Small intestine (tissue), 7 donors: Measurements from ENCODE around the gene FAM236C. TPM values are rescaled to one million over a fixed set of nuclear protein-coding genes. Genes with fewer than 3 reads are reported as not detected.
"Not testable (repeated sequence)": the region's sequence is repeated elsewhere in the genome, so short reads cannot be mapped to it uniquely, and the experiment has no call there.

ENCODE experiments used
- DNase-seq, 2 donors: peaks; one replicate each; pipeline versions ENCODE4 v3.0.0 to v3.0.0-alpha.2; 2013
- FAIRE-seq: peaks from 2 replicates; lab custom pipeline; 2012; peaks lifted over from hg19 to GRCh38; lab: Jason Lieb, UNC
- H3K27ac ChIP-seq, 3 donors: one replicate each; pipeline ENCODE4 v1.5.1; 2013; ENCODE audit warnings: low read length in 2 of 3, mild to moderate bottlenecking in 2 of 3, control low read depth in 1 of 3, inconsistent platforms in 1 of 3, low read depth in 1 of 3, moderate library complexity in 1 of 3
- H3K27me3 ChIP-seq, 3 donors: one replicate each; pipeline ENCODE4 v1.6.1; 2013; ENCODE audit warnings: low read length in 3 of 3, inconsistent platforms in 1 of 3; ENCODE audit not compliant: control insufficient read depth in 3 of 3, insufficient read depth in 3 of 3
- H3K36me3 ChIP-seq, 3 donors: one replicate each; pipeline ENCODE4 v1.6.1; 2013; ENCODE audit warnings: low read length in 3 of 3, inconsistent platforms in 1 of 3, low read depth in 1 of 3, mild to moderate bottlenecking in 1 of 3, moderate library complexity in 1 of 3; ENCODE audit not compliant: control insufficient read depth in 3 of 3, insufficient read depth in 2 of 3
- H3K4me1 ChIP-seq, 3 donors: one replicate each; pipeline ENCODE4 v1.6.1; 2013; ENCODE audit warnings: low read length in 2 of 3, inconsistent platforms in 1 of 3, low read depth in 1 of 3, mild to moderate bottlenecking in 1 of 3, moderate library complexity in 1 of 3; ENCODE audit not compliant: control insufficient read depth in 3 of 3, insufficient read depth in 2 of 3
- H3K4me3 ChIP-seq, 3 donors: one replicate each; pipeline ENCODE4 v1.5.1; 2013; ENCODE audit warnings: low read length in 3 of 3, control low read depth in 1 of 3, inconsistent platforms in 1 of 3, low read depth in 1 of 3, mild to moderate bottlenecking in 1 of 3, moderate library complexity in 1 of 3
- H3K9me3 ChIP-seq, 2 donors: one replicate each; pipeline ENCODE4 v1.6.1; 2013; ENCODE audit warnings: low read depth in 1 of 2, low read length in 1 of 2; ENCODE audit not compliant: control insufficient read depth in 2 of 2, insufficient read depth in 1 of 2
- WGBS, 3 donors: extraction: QIAGEN DNeasy Blood & Tissue Kit; methylation state at CpG; one replicate each; pipeline ENCODE4 v1.1.7; 2013; 5-methylcytosine and 5-hydroxymethylcytosine counted together
- polyA plus RNA-seq, 4 donors: library from polyadenylated mRNA; stranded (reverse) in 3 of 4; unstranded in 1 of 4; fragments of 200-250 nt in 3 of 4; fragments of 120-200 nt in 1 of 4; gene quantifications; one replicate each; pipeline versions ENCODE4 v1.2.1 to v1.2.3, GENCODE V29; 2013
- donor health status: healthy with polysubstance abuse.
- donor health status: control.
- donor health status: control.
- donor health status: Bipolar disorder and iron deficiency.
- donor health status: healthy.

FAM236C gene
- polyA plus RNA-seq, 4 donors, result not detected

DNA sequence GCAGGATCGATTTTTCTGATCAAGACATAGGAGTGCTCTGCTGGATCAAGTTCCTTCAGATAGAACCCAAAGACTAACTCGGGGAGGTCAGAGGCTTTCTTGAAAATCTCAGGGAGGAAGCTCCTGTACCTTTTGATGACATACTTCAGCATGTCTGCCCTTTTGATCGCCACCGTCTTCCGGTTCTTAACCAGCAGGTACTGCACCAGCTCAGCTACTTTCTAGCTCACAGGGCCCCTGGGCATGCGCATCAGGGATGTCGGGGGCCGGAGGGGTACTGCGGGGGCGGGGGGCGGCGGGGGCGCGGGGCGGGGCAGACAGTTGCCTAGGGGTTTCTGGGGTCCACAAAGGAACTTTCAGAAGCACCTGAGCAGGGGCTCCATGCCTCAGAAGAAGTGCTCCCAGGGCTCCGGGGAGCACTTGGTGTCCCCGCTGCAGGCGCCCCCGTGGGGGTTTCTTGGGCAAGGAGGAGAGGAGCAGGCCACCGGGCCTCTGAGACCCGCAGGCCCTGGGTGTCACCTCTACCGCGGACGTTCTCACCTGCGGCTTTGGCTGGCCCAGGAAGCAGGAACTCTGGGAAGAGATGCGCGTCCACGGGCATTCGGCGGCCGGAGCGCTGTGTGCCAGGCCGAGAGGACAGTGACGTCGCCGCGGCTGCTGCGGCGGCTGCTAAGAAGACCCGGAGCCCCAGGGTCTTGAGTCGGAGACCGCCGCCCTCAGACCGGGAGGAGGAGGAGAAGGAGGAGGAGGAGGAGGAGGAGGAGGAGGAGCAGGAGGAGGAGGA, 30.8 kb downstream of the FAM236C start:
- no CpG with 5 or more reads among the region's 44 CpGs for WGBS, 3 donors
- not testable (repeated sequence) for FAIRE-seq, DNase-seq, H3K9me3 ChIP-seq, H3K36me3 ChIP-seq, H3K27ac ChIP-seq, H3K4me3 ChIP-seq, H3K4me1 ChIP-seq, H3K27me3 ChIP-seq

DNA sequence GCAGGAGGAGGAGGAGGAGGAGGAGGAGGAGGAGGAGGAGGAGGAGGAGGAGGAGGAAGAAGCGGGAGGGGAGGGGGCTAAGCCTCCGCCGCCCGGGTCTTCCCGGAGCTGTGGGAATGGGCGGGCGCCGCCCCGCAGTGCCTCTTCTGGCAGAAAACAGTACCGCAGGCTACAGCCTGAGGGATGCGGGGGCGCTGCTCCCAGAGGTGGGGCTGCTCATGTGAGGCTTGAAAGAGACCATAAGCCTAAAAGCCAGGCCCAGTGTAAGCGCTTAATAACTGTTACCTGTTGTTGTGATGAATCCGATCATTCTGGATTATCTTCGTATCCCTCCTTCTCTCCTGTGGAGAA, 31.4 kb downstream of the FAM236C start, which contains the start of gene DMRTC1:
Gene DMRTC1, minus strand, starts transcription at position 19 of the 351 bp plus-strand sequence. CDS start 68,143 bp downstream, outside the sequence.
- not testable (repeated sequence) for H3K27ac ChIP-seq, H3K27me3 ChIP-seq, H3K4me3 ChIP-seq, DNase-seq, H3K9me3 ChIP-seq, H3K36me3 ChIP-seq, H3K4me1 ChIP-seq, FAIRE-seq
- no CpG with 5 or more reads among the region's 15 CpGs for WGBS, 3 donors

- not testable (repeated sequence) for FAIRE-seq, H3K36me3 ChIP-seq, H3K27ac ChIP-seq, H3K4me1 ChIP-seq, H3K4me3 ChIP-seq, DNase-seq, H3K27me3 ChIP-seq, H3K9me3 ChIP-seq
- no CpG with 5 or more reads among the region's 9 CpGs for WGBS, 3 donors
Measured at GRCh38 chrX:72959971-72960370, 47.6 kb downstream of the FAM236C start.

Other genes starting within 250 kb of the FAM236C start
- 1 to 10 TPM in 1 of 4 donors, under 1 TPM in 3; 0.21 to 1.4 (median 0.25) TPM for gene PHKA1, start 198.3 kb upstream of the FAM236C start, polyA plus RNA-seq
- 1 to 10 TPM in 1 of 4 donors, under 1 TPM in 1, not detected in 2; 0.70 to 1.8 TPM for gene DMRTC1B, start 135.7 kb upstream of the FAM236C start, polyA plus RNA-seq
- gene FAM236B, start 130.0 kb upstream of the FAM236C start, polyA plus RNA-seq, result not detected
- gene FAM236D, start 104.4 kb upstream of the FAM236C start, polyA plus RNA-seq, result not detected
- not detected for gene FAM236A, start 25.6 kb downstream of the FAM236C start, polyA plus RNA-seq
- gene DMRTC1, start 31.2 kb downstream of the FAM236C start, polyA plus RNA-seq, result under 1 TPM in 1 of 4 donors, not detected in 3; 0.13 TPM
- under 1 TPM in 1 of 4 donors, not detected in 3; 0.06 TPM for gene PABPC1L2B, start 90.3 kb downstream of the FAM236C start, polyA plus RNA-seq
- under 1 TPM in 1 of 4 donors, not detected in 3; 0.15 TPM for gene PABPC1L2A, start 166.9 kb downstream of the FAM236C start, polyA plus RNA-seq